GM18507 (cell line): Measurements from ENCODE around the gene CAMTA1.
"Not testable (repeated sequence)": the region's sequence is repeated elsewhere in the genome, so short reads cannot be mapped to it uniquely, and the experiment has no call there.

Experiments used
- DNase-seq: peaks from one replicate; pipeline ENCODE4 v3.0.0; 2011; ENCODE audit warnings: low read depth; ENCODE audit not compliant: insufficient read length; ENCODE audit errors: extremely low spot score
- FAIRE-seq: peaks from 2 replicates; lab custom pipeline; 2011; peaks lifted over from hg19 to GRCh38; lab: Jason Lieb, UNC

The CAMTA1 gene

GRCh38 chr1:7783826-7784491 is 998.7 kb downstream of the CAMTA1 start, which contains the start of gene PER3:
Gene PER3, plus strand, starts transcription at chr1:7784291. Its CDS starts 587 bp downstream, at chr1:7784878.
- FAIRE-seq (peak; percentile 85), DNase-seq (peak; percentile 89)

GRCh38 chr1:7784492-7785071 is 999.3 kb downstream of the CAMTA1 start:
- no peak for FAIRE-seq
- no peak for DNase-seq

GRCh38 chr1:7785108-7785507 is 999.9 kb downstream of the CAMTA1 start:
- DNase-seq, result no peak
- no peak for FAIRE-seq

GRCh38 chr1:7786795-7787194 is 1001.5 kb downstream of the CAMTA1 start:
- no peak for FAIRE-seq
- DNase-seq, result no peak

GRCh38 chr1:7789828-7790227 is 1004.6 kb downstream of the CAMTA1 start:
- DNase-seq, result no peak
- FAIRE-seq, result no peak

GRCh38 chr1:7791027-7791426 is 1005.8 kb downstream of the CAMTA1 start:
- not testable (repeated sequence) for DNase-seq, FAIRE-seq

- DNase-seq, result no peak
Observed at GRCh38 chr1:7795406-7795805, 1010.2 kb downstream of the CAMTA1 start.

GRCh38 chr1:7805460-7805859 is 1020.2 kb downstream of the CAMTA1 start:
- no peak for FAIRE-seq
- DNase-seq, result no peak

More at GRCh38 chr1:7795406-7795805, 1010.2 kb downstream of the CAMTA1 start:
- FAIRE-seq, result no peak

GRCh38 chr1:7808253-7808844 is 1023.1 kb downstream of the CAMTA1 start:
- peak; percentile 35 for FAIRE-seq
- no peak for DNase-seq

GRCh38 chr1:7809742-7810141 is 1024.5 kb downstream of the CAMTA1 start:
- DNase-seq (no peak), FAIRE-seq (no peak)

GRCh38 chr1:7810395-7810794 is 1025.1 kb downstream of the CAMTA1 start:
- FAIRE-seq (no peak), DNase-seq (no peak)

GRCh38 chr1:7811476-7811875 is 1026.2 kb downstream of the CAMTA1 start:
- DNase-seq, result no peak
- no peak for FAIRE-seq

- DNase-seq (no peak), FAIRE-seq (no peak)
Observed at GRCh38 chr1:7813677-7814373, 1028.6 kb downstream of the CAMTA1 start.
